Measurements from ENCODE around the gene NPFF.

The NPFF gene

GRCh38 chr12:53538209-53538689 lies 31.0 kb upstream of the NPFF start:
- H3K4me3 ChIP-seq (ENCODE audit: low read depth, low read length), result no peak overlapping the region
- TF ChIP-seq CTCF (IDR thresholded peaks at IDR 0.05; ENCODE audit: borderline replicate concordance, insufficient read depth, low read depth, low read length), result no peak

DNA sequence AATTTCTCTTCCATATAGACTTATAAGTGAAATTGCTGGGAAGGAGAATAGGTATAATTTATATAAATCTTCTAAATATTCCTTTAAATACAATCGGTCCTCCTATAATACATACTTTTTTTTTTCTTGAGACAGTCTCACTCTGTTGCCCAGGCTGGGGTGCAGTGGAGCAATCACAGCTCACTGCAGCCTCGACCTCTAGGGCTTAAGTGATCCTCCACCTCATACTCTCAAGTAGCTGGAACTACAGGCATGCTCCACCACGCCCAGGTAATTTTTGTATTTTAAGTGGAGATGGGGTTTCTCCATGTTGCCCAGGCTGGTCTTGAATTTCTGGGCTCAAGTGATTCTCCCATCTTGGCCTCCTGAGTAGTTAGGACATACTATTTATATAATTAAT lies 29.7 kb upstream of the NPFF start:
- H3K4me3 ChIP-seq (ENCODE audit: low read depth, low read length), result no peak overlapping the region
- no peak for TF ChIP-seq CTCF (IDR thresholded peaks at IDR 0.05; ENCODE audit: borderline replicate concordance, insufficient read depth, low read depth, low read length)

DNA sequence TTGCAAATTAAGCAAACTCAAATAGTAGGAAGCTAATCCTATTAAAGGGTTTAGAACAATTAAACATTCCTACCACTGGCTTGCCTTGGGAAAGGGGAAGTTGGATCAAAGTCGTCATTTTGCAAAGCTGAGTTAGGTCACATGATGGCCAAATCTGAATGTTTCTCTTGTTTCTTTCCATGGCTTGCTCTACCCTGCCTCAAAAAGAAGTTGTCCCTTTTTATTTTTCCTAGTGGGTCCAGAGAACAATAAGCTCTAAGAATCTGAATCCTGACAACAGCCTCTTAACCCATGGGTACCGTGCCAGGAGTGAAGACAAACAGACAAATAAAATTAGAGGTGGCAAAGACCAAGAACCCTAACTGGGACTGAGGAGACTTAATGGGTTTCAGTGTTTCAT lies 26.2 kb upstream of the NPFF start:
- TF ChIP-seq CTCF (IDR thresholded peaks at IDR 0.05; ENCODE audit: borderline replicate concordance, insufficient read depth, low read depth, low read length), result no peak
- no peak overlapping the region for H3K4me3 ChIP-seq (ENCODE audit: low read depth, low read length)

DNA sequence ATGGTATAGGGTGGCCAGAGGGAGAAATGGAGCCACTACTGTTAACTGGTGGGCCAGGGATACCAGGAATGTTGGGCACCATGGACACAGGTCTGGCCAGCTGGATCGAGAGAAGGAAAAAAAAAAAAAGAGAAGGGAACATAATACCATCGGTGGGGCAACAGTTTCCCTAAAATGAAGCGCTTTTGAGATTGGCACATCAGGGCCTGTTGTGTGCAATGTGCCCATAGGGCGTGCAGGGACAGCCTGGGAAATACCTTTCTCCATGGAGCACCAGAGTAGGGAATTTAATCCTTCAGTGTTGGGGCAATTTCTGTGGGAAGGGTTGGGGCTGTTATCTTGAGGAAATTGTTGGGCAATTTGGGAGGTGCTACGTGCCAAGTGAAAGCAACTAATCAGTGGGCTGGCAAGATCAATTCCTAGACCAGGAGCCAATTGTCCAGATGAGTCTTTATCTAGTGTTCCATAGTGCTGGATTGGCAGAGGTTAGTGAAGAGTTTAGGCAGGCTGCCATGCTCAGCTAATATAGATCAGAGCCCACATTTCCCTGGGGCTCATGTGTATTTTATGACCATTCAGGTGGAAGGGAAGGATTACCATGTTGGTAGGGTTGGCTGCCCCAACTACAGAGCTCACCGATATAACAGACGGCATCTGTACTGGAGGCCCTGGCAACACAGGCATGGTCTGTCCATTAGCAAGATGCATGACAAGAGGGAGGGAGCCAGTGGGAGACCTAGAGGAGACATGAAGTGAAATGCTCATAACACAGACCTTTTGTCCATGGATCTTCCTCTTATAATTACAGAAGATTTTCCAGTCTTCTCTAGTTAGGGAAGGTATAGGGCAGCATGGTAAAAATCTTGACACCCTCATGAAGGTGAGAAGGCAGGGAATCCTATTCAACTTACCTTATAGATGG lies 25.5 kb upstream of the NPFF start:
- no peak for TF ChIP-seq CTCF (IDR thresholded peaks at IDR 0.05; ENCODE audit: borderline replicate concordance, insufficient read depth, low read depth, low read length)
- H3K4me3 ChIP-seq (ENCODE audit: low read depth, low read length), result no peak overlapping the region

GRCh38 chr12:53532021-53532420 lies 24.7 kb upstream of the NPFF start:
- H3K4me3 ChIP-seq (ENCODE audit: low read depth, low read length), result no peak overlapping the region
- TF ChIP-seq CTCF (IDR thresholded peaks at IDR 0.05; ENCODE audit: borderline replicate concordance, insufficient read depth, low read depth, low read length), result no peak

DNA sequence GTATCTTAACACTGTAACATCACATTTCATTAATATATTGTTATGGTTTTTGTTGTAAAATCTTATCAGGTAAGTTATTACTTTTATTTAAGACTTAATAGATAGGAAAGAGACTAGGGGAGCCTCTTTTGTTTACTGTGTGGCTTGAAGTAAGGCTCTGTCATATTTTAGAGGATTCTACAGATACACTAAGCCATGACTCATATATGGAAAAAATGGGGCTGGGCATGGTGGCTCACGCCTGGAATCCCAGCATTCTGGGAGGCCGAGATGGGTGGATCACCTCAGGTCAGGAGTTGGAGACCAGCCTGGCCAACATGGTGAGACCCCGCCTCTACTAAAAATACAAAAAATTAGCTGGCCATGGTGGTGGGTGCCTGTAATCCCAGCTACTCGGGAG lies 23.6 kb upstream of the NPFF start:
- no peak overlapping the region for H3K4me3 ChIP-seq (ENCODE audit: low read depth, low read length)
- TF ChIP-seq CTCF (IDR thresholded peaks at IDR 0.05; ENCODE audit: borderline replicate concordance, insufficient read depth, low read depth, low read length), result no peak

- no peak overlapping the region for H3K4me3 ChIP-seq (ENCODE audit: low read depth, low read length)
- TF ChIP-seq CTCF (IDR thresholded peaks at IDR 0.05; ENCODE audit: borderline replicate concordance, insufficient read depth, low read depth, low read length), result no peak
Measured at GRCh38 chr12:53530061-53530460, 22.8 kb upstream of the NPFF start.
